Right renal cortex interstitium (tissue), 3 donors: ENCODE measurements around the gene CAPS. TPM values are rescaled to one million over a fixed set of nuclear protein-coding genes. Genes with fewer than 3 reads are reported as not detected.

Source experiments
- DNase-seq, 3 donors: peaks; one replicate each; pipeline ENCODE4 v3.0.0-alpha.2; 2013; ENCODE audit warnings: low read depth in 3 of 3, low spot score in 2 of 3
- polyA plus RNA-seq, 3 donors: library from polyadenylated mRNA; unstranded; fragments of 120-200 nt; gene quantifications; one replicate each; pipeline ENCODE4 v1.2.1, GENCODE V29; 2013; ENCODE audit not compliant: insufficient read length in 3 of 3

The CAPS gene
- polyA plus RNA-seq, 3 donors: 15.6 to 28.0 (median 23.4) TPM

DNA sequence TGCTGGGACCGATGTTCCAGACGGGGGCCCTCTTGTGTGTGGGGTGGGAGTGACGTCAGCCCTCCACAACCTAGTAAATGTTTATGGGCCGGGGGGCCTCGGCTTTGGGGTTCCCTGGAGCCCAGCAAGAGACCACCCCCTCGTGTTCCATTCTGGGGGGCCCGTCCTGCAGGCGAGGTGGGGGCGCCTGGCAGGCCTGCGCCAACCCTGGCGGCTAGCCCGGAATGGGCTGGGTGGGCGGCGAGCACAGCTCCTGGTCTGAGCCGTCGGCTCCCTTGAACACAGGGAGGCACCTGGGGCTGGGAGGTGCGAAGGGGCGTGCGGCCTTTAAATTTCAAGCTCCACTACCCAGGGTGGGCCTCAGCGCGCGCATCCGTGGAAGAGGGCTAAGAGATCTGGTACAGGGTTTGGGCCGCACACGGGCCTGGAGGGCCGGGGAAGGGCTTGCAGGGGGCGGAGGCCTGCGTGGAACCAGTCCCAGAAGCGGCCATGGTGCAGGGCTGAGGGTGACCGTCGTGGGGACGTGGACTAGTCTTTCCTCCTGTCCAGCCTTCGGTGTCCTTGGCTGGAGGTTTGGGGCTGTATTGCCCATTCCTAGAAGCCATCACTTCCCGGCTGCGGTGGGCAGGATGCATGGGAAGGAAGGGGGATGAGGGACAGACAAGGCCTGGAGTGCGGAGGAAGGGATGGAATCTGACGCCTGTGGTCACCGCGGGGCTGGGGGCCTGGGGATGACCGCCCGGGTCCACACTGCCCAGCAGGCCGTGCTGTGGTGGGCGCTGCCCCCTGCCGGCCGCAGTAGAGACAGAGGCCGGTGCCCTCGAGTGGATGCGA lies 21.9 kb upstream of the CAPS start:
- no peak for DNase-seq

DNA sequence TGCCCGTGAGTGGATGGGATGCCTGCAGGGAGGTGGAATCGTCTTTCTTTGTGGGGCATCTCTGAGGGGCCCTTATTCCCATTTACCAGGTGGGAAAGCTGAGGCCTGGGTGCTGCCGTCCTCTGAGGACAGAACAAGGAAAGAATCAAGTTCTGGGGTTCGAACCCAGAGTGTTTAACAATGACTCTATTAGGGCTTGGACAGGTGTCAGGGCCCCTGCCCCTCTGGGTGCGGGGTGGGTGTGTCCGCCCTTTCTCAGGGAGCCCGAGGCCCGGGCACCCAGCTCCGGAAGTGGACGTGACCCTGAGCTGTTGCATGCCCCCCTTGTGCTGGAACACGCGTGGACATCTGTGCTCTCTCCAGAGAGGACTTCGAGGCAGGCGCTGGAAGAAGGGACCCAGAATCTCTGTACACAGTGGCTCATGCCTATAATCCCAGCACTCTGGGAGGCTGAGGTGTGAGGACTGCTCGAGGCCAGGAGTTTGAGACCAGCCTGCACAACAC lies 21.2 kb upstream of the CAPS start:
- DNase-seq: no peak

DNA sequence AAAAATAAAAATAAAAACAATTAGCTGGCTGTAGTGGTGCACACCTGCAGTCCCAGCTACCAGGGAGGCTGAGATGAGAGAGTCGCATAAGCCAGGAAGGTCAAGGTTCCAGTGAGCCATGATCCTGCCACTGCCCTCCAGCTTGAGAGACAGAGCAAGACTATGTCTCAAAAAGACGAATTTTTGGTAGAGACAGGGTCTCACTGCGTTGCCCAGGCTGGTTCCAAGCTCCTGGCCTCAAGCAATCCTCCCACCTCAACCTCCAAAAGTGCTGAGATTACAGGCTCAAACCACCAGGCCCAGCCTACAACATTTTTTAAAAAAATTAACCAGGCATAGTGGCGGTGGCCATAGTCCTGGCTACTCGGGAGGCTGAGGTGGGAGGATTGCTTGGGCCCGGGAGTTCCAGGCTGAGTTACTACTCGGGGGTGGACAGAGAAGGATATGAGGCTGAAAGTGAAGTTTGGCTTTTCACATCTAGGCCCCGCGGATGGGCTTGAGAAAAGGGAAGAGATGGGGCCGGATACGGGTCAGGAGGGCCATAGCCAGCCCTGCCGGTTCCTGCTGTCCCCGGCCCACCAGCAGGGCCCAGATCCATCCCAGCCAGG lies 20.7 kb upstream of the CAPS start:
- DNase-seq: no peak

DNA sequence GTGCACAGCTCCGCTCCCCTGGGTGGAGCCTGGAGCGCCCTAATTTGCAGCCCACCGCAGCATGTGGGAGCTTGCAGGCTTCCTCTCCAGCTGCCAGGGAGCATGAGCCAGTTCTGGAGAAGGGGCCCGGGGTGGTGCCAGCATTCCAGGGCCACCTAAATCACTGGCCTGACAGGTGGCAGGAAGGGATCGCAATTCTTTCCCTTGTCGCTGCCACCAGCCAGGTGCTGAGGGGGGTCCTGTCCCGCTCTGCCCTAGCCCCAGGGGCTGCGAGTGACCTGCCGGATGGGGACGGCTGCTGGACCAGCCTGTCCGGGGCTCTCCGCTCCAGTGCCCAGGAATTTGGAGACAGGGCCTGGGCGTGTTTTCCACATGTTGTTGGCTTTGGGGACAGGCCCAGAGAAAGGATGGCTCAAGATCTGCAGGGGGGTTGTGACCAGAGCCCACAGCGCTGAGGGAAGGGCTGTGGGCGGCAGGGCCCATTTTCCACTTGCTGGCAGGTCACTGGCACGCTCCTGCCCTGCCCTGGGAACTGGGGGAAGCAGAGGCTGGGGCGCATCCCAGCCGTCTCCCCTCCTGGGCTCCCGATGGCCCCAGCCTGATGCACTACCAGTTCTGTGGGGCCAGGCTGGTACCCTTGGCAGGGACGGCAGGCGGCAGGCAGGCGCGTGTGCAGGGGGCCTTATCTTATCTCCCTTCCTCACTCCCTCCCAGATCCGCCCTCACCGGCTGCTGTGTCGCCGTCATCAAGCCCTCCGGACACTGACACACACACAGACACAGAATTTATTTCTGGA lies 19.9 kb upstream of the CAPS start:
- no peak for DNase-seq

DNA sequence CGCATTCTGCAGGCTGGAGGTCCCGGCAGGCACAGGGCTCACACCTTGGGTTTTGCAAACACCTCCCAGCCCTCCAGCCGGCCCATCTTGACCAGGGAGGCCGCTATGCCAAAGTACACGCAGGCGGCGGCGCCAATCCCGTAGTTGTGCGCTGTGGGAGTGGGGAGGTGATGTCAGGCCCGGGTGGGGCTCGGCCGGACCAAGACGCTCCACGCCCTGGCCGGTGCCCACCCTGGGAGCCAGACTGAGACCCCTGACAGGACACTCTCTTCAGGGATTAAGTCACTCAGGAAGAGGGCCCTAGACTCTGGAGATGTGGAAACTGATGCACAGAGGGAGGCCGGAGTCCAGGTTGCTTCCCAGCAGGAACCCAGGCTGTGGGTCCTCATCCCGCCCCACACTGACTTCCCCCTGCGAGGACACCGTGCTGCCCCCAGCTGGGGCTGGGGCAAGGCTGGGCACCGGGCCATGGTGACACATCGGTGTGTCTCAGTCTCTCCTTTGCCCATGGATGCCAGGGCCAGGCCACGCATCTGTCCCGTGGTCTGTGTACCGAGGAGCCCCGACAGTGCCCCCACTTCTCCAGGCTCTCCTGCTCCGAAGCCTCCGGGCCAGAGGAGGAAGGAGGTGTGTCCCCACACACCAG lies 19.2 kb upstream of the CAPS start:
- DNase-seq: no peak

DNA sequence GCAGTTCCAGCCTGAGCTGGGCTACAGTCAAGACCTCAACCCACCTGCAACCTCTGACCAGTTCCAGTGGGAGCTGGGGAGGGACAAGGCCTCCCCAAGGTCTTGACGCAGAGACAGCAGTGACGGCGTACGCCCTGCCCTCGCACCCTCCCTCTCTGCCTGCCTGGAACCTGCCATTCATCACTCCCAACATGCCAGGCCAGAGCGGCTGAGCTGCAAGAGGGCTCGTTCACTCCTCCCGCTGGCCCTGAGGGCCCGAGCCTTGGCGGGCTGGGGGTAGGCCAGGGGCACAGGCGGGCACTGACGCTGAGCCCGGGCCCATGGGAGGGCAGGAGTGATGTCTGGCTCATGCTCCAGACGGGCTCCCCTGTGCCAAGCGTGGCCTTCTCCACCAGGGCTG lies 18.6 kb upstream of the CAPS start:
- no peak for DNase-seq

DNA sequence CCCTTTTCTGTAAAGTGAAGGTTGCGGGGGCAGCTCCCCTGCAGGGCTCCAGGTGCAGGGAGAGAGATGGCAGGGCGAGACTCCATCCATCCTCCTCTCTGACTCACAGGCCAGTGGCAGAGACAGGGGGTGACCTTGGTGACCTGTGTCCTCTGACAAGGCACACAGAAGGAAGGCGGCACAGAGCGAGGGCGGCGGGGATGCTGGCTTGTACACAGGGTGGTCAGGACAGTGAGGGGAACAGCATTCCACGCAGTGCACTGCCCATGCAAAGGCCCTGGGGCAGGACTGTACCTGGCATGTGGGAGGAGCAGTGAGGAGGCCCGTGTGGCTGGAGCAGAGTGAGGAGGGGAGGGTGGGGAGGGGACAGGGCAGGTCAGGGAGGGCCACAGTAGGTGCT lies 18.2 kb upstream of the CAPS start:
- DNase-seq: no peak

DNA sequence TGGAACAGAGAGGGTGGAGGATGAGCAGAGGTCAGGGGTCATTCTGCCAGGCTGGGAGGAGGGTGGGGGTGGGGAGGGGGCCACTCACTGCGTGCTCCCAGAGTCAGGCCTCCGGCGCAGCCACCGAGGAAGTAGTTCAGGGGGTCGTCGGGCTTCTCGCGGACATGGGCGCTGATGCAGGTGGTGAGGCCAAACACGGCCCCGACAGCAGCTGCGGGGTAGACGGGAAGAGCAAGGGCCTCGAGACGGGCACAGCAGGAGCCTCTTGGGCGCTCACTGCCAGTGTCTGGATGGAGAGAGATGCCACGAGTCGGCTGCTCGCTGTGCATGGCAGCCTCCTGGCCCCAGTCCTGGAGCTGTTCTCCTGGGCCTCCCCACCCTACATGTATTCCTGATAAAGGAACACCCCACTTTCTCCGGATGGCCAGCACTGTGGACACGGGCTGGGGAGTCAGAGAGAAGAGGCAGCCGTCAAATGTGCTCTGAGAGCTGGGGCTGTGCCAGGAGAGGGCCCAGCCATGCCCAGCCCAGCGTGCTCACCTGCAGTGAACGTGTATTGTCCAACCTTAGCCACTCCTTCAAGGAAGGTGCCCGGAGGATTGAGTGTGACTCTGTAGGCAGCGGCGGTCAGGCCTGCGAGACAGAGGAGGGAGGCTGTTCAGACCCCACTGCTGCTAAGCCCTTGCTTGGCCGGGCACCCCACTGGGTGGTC lies 17.5 kb upstream of the CAPS start:
- DNase-seq: no peak

DNA sequence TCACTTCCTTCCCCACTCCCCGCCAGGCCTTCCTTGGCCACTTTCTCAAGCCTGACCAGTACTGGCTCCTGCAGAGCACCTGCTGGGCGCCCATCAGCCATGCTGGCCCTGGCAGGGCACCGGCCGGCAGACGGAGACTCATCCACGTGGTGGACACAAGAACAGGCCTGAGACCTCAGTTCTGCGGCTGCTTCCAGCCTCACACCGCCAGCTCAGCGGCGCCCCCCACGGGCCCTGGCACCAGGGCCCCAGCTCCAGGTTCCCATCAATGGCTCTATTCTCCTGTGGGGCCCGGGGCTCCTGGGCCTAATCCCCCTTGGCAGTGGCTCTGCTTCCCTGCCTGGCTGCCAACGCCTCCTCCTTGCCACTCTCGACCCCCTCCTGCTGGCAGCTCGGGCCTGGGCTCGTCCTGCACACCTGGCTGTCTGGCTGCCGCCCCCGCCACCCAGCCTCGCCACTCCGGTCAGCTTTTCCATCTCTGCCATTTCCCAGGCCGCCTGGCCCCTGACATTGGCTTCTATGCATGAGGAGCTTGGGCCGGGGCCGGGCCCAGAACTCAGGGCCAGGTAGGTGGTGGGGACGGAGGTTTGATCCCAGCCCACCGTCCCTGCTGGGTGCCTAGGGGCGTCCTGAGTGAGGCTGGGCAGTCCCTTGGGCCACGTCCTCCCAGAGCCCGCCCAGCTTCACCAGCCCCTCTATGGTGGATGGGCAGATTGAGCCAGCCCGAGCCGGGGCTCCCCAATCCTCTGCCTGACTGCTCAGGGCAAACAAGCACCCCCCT lies 16.7 kb upstream of the CAPS start:
- DNase-seq: no peak

DNA sequence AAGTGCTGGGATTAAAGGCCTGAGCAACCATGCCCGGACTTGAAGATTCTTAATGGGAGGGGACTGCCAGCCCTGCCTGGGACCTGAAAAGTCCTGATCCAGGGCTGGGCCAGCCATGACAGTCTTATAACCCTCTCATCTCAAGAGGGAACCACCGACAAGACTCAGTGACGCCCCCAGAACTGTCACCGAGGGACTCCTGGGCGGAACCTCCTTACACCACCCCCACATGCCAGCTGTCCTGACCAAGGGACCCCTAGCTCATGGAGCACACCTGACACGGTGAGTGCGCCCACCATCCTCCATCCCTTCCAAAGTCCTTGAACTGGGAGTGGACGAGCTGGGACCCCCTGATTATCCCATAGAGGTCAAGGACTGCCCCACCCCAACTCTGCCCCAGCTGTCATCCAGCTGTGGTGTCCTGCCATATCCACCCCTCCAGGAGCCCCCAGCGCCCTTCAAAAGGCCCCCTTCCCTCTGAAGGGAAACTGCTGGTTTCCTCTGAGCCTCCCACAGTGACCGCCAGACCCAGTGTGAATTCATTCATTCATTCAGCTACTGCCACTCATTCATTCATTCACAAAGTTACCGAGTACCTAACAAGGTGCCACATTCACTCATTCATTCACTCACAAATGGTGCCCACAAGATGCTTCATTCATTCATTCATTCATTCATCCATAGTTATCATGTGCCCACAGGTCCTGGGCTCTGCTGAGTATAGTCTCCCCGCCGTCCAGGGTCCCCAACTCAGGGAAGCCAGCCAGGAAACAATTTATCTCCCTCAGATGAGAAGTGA lies 14.1 kb upstream of the CAPS start:
- DNase-seq: no peak

DNA sequence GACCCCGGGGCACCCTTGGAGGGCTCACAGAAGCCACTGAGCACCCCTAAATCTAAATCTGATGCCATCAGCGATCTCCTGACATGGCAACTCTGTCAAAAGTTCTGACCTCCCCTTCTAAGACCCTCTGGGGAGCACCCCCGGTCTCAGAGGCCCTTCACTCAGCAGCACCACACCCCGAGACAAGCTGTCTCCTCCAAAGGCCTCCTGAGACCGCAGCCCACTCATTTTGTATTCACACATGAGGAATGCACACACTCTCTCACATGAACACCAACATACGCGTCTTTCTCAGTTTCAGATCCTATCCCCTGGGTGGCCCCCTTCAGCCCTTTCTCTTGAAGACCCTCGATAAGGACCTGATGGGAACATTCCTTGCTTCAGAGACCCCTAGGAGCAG lies 13.1 kb upstream of the CAPS start:
- DNase-seq: no peak

DNA sequence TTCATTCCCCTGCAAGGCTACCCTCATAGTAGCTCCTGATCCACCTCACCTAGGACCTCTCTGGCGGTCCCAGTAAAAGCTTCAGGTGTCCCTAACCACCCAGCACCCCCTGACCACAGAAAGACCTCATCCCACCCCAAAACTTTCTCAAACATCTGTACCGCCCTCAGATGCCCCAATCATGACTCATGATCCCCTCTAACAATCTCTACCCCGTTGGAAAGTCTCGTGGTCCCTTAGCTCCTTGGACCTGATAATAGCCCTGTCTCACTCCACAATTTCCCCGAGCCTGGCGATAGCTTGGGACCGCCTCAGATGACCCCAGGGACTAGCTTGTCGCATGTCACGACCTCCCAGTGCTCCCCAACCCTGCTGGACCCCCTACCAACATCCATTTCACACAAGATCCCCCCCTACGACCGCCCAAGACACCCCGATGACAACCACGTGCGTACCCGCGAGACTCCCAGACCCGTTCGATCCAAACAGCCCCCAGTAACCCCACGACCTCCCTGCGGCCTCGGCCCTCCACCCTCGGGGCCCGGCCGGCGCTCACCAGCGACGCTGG lies 10.9 kb upstream of the CAPS start:
- no peak for DNase-seq

DNA sequence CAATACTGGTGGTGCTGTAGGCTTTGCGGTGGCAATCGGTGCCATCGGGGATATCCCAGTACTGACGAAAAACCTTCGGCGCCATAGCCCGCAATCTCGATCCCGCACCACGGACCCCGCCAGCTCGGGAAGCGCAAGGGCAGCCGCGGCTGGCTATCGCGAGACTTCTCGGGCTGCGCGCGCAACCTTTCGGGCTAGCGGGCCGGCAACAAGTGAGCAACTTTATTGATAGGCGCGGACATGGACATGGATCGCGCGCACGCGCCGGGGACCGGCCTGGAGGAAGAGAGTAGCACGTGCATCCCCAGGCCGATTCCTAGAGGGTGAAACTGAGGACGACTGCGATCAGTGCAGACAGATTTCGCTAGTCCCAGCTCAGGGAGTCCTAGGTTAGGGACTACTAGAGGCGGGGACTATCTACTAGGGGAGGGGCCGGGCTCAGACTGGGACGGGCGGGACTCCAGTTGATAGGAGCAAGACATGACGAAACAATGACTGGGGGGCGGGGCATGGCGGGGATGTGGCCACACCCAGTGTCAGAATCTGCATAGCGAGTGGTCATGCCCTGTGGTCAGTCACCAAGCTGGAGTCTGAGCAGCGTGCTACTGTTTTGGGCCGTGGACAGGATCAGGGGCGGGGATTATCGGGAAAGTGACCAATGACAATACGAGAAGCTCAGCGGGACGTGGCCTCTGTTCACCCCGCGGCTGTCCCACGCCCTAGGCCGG lies 10.3 kb upstream of the CAPS start, which contains the start of gene NDUFA11:
TSS of gene NDUFA11 (minus strand) at position 167 of the 728 bp plus-strand sequence. CDS start at position 85, 82 bp downstream.
- DNase-seq: peak; percentile 94 to 97 (median 97)

DNA sequence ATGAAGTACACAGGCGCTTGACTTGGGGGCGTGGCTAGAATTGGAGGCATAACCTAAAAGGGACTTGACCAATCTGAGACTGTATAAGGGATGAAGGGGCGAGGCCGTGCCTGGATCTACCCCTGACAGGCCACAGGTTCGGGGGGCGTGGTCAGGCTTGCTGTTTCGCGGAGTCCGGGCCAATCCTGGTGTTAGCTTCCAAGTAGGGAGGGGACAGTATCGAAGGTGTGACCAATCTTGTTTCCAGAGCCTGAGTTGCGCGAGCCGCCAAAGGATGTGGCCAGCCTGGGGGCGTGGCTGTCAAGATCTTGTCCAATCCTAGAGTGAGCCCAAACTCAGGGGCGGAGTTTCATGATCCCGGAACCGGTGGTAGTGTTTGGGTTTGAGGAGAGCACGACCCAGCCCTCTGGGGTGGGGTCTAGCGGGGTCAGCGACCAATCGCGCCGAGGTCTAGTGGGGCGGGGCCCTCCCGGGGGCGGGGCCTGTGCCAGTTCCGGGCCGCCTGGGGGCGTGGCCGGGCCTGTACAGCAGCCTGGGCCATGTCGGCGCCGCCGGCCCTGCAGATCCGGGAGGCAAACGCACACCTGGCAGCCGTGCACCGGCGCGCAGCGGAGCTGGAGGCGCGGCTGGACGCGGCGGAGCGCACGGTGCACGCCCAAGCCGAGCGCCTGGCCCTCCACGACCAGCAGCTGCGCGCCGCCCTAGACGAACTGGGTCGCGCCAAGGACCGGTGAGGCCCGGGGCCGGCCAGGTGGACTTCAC lies 9.5 kb upstream of the CAPS start, which contains the start of gene VMAC:
TSS of gene VMAC (plus strand) at position 521 of the 762 bp plus-strand sequence. CDS start at position 540, 19 bp downstream.
- DNase-seq: peak in 2 of 3 donors; percentile 99

DNA sequence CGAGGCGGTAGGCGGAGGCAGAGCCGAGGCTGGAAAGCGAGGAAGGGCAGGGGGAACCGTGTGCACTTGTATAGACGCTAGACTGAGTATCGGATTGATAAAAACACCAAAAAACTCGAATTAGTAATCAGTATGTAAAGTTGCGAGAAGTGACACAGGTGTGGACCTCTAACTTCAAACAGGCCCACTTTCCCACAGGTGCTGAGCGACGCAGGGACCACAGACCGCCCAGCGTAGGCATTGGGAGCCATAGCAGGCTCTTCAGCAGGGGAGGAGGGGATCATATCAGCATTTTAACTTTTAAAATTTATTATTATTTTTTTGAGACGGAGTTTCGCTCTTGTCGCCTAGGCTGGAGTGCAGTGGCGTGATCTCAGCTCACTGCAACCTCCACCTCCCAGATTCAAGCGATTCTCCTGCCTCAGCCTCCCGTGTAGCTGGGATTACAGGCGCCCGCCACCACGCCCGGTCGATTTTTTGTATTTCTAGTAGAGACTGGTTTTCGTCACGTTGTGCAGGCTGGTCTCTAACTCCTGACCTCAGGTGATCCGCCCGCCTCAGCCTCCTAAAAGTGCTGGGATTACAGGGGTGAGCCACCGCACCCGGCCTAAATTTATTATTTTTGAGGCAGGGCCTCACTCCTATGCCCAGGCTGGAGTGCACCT lies 8.8 kb upstream of the CAPS start:
- no peak for DNase-seq

DNA sequence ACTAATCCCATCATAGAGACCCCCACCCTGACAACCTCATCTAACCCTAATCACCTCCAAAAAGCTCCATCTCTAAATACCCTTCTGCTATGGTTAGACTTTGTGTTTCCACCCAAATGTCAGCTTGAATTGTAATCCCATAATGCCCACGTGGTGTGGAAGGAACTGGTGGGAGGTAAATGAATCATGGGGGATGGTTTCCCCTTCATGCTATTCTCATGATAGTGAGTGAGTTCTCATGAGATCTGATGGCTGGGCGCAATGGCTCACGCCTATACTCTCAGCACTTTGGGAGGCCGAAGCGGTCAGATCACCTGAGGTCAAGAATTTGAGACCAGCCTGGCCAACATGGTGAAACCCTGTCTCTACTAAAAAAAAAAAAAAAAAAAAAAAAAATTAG lies 6.8 kb upstream of the CAPS start:
- DNase-seq: no peak
